H4 (cell line): ENCODE data around the gene CERT1. TPM values are rescaled to one million over a fixed set of nuclear protein-coding genes. Genes with fewer than 3 reads are reported as not detected.
"Not testable (repeated sequence)": the region's sequence is repeated elsewhere in the genome, so short reads cannot be mapped to it uniquely, and the experiment has no call there.

Experiments used
- DNase-seq: peaks from one replicate; pipeline ENCODE4 v3.0.0-alpha.2; 2015; ENCODE audit warnings: low spot score
- total RNA-seq: library from RNA; depleted of rRNA; stranded (reverse); fragments of >200 nt; shearing (Covaris generic); gene quantifications from 2 replicates; pipeline ENCODE4 v1.2.3, GENCODE V29; 2014; rRNA removed

CERT1 gene
- total RNA-seq, 1 experiment from 2014 or later = 12.5 TPM

- DNase-seq = no peak
Measured at GRCh38 chr5:75348241-75348640, 163.2 kb downstream of the CERT1 start.

GRCh38 chr5:75342836-75343235, 168.6 kb downstream of the CERT1 start:
- no peak for DNase-seq

- DNase-seq = no peak
Measured at GRCh38 chr5:75341934-75342333, 169.5 kb downstream of the CERT1 start.

- DNase-seq = no peak
Measured at GRCh38 chr5:75340714-75341478, 170.5 kb downstream of the CERT1 start.

- no peak for DNase-seq
Measured at GRCh38 chr5:75338408-75338807, 173.0 kb downstream of the CERT1 start.

- peak; percentile 13 for DNase-seq
Measured at GRCh38 chr5:75337366-75338021, 173.9 kb downstream of the CERT1 start.

GRCh38 chr5:75336615-75337336, 174.7 kb downstream of the CERT1 start, which contains the start of gene HMGCR:
TSS of gene HMGCR (plus strand) at chr5:75337220. CDS start at chr5:75342606, 5,386 bp downstream.
- peak; percentile 99 for DNase-seq

- peak; percentile 89 for DNase-seq
Measured at GRCh38 chr5:75335952-75336614, 175.3 kb downstream of the CERT1 start.

GRCh38 chr5:75335486-75335885, 175.9 kb downstream of the CERT1 start:
- no peak for DNase-seq

- not testable (repeated sequence) for DNase-seq
Measured at GRCh38 chr5:75334413-75334812, 177.0 kb downstream of the CERT1 start.

GRCh38 chr5:75333759-75334158, 177.7 kb downstream of the CERT1 start:
- not testable (repeated sequence) for DNase-seq

- no peak for DNase-seq
Measured at GRCh38 chr5:75331095-75332090, 180.0 kb downstream of the CERT1 start.

- DNase-seq = no peak
Measured at GRCh38 chr5:75330404-75330803, 181.0 kb downstream of the CERT1 start.

Other genes with a start within 250 kb of the CERT1 start
- gene HMGCR, start 174.4 kb downstream of the CERT1 start, total RNA-seq = 73.2 and 105 TPM in 2 replicates
- gene POLK, start 262 bp upstream of the CERT1 start, total RNA-seq = 9.1 and 11.8 TPM in 2 replicates
- gene ANKDD1B, start 99.8 kb upstream of the CERT1 start, total RNA-seq = not detected in 2 replicates
- 30.1 and 43.9 TPM in 2 replicates for gene POC5, start 205.8 kb upstream of the CERT1 start, total RNA-seq